HepG2 (cell line): Measurements from ENCODE around the gene SCRG1. TPM values are rescaled to one million over a fixed set of nuclear protein-coding genes. Genes with fewer than 3 reads are reported as not detected.
A peak's percentile ranks its signal among the peaks of the same experiment; 100 is the strongest.

Source experiments
- AKAP8 ChIP-seq: sonication (generic); formaldehyde crosslinking; IDR thresholded peaks from 2 replicates; pipeline ENCODE4 v1.5.1; 2020; ENCODE audit warnings: mild to moderate bottlenecking, missing genetic modification reagents
- ATAD3A ChIP-seq: sonication (generic); formaldehyde crosslinking; IDR thresholded peaks from 2 replicates; pipeline ENCODE4 v1.4.0; 2020; ENCODE audit warnings: missing genetic modification reagents
- CCAR2 ChIP-seq: fragments of 200-400 bp; formaldehyde crosslinking; optimal IDR thresholded peaks from 2 replicates; pipeline ENCODE3; 2018; ENCODE audit warnings: low read depth, mild to moderate bottlenecking, low read length, moderate library complexity
- ELF1 ChIP-seq: sonication (generic); formaldehyde crosslinking; IDR thresholded peaks from 2 replicates; pipeline ENCODE4 v1.4.0; 2020; ENCODE audit warnings: missing genetic modification reagents
- IRF2 ChIP-seq: IDR thresholded peaks from 2 replicates; pipeline ENCODE4 v1.6.1; 2018; ENCODE audit warnings: missing genetic modification reagents, missing compliant biosample characterization
- MZF1 ChIP-seq: sonication (generic); formaldehyde crosslinking; IDR thresholded peaks from 2 replicates; pipeline ENCODE4 v1.8.1; 2023; ENCODE audit warnings: mild to moderate bottlenecking, missing genetic modification reagents, borderline replicate concordance
- NKX3-1 ChIP-seq: sonication (generic); formaldehyde crosslinking; IDR thresholded peaks from 2 replicates; pipeline ENCODE4 v1.5.0; 2020; ENCODE audit warnings: missing genetic modification reagents
- RBM22 ChIP-seq: fragments of 200-400 bp; formaldehyde crosslinking; optimal IDR thresholded peaks from 2 replicates; pipeline ENCODE3; 2017; ENCODE audit warnings: mild to moderate bottlenecking, low read length, moderate library complexity
- RXRA ChIP-seq: sonication (generic); formaldehyde crosslinking; IDR thresholded peaks from 2 replicates; pipeline ENCODE4 v1.5.1; 2020; ENCODE audit warnings: missing genetic modification reagents
- RXRB ChIP-seq: IDR thresholded peaks from 2 replicates; pipeline ENCODE4 v1.6.1; 2016; ENCODE audit warnings: borderline replicate concordance, missing genetic modification reagents, missing compliant biosample characterization
- TGIF2 ChIP-seq: IDR thresholded peaks from 2 replicates; pipeline ENCODE4 v1.6.1; 2016; ENCODE audit warnings: control low read depth, missing compliant biosample characterization
- ZBTB38 ChIP-seq: sonication (generic); formaldehyde crosslinking; IDR thresholded peaks from 2 replicates; pipeline ENCODE4 v1.5.1; 2020; ENCODE audit warnings: mild to moderate bottlenecking, missing genetic modification reagents
- ZFP62 ChIP-seq: sonication (generic); formaldehyde crosslinking; IDR thresholded peaks from 2 replicates; pipeline ENCODE4 v1.4.0; 2020; ENCODE audit warnings: missing genetic modification reagents
- ZNF547 ChIP-seq: sonication (generic); formaldehyde crosslinking; IDR thresholded peaks from 2 replicates; pipeline ENCODE4 v1.5.1; 2020; ENCODE audit warnings: mild to moderate bottlenecking, missing genetic modification reagents
- ZNF672 ChIP-seq: sonication (generic); formaldehyde crosslinking; IDR thresholded peaks from 2 replicates; pipeline ENCODE4 v1.8.1; 2022; ENCODE audit warnings: missing genetic modification reagents
- ZNF761 ChIP-seq: sonication (generic); formaldehyde crosslinking; conservative IDR thresholded peaks from 2 replicates; pipeline ENCODE4 v1.4.0; 2020; ENCODE audit warnings: mild to moderate bottlenecking, missing genetic modification reagents
- ZNF878 ChIP-seq: sonication (generic); formaldehyde crosslinking; IDR thresholded peaks from 2 replicates; pipeline ENCODE4 v1.8.1; 2023; ENCODE audit warnings: mild to moderate bottlenecking, missing genetic modification reagents, moderate library complexity
- polyA plus RNA-seq, 8 experiments: library from polyadenylated mRNA; depleted of rRNA in 3 of 8; stranded (reverse) in 7 of 8; unstranded in 1 of 8; fragments of >200 nt; fragmentation: Illumina TruSeq in 4 of 8; extraction: Trizol in 4 of 8; gene quantifications; 2 replicates each; pipeline versions ENCODE4 v1.2.1 to v1.2.3, GENCODE V29; 2011 to 2016; ENCODE audit warnings: low read depth in 4 of 8, missing spikeins in 1 of 8, mixed read lengths in 1 of 8; ENCODE audit not compliant: insufficient read depth in 1 of 8
- total RNA-seq, 5 experiments: library from RNA; depleted of rRNA; stranded (reverse); fragments of >200 nt; fragmentation: Illumina TruSeq; extraction: Trizol; gene quantifications; 2 replicates each; pipeline ENCODE4 v1.2.3, GENCODE V29; 2016; ENCODE audit warnings: low read depth in 1 of 5
- TF ChIP-seq, protein P1 (sequence below): sonication (generic); formaldehyde crosslinking; conservative IDR thresholded peaks from 2 replicates; pipeline ENCODE4 v1.4.0; 2020; ENCODE audit warnings: mild to moderate bottlenecking, missing genetic modification reagents, moderate library complexity
- TF ChIP-seq, protein P2 (sequence below): sonication (generic); formaldehyde crosslinking; IDR thresholded peaks from 2 replicates; pipeline ENCODE4 v1.4.0; 2020; ENCODE audit warnings: mild to moderate bottlenecking, missing genetic modification reagents
- TF ChIP-seq, protein P3 (sequence below): sonication (generic); formaldehyde crosslinking; IDR thresholded peaks from 2 replicates; pipeline ENCODE4 v1.8.0; 2023; ENCODE audit warnings: mild to moderate bottlenecking, missing genetic modification reagents
- TF ChIP-seq, protein P4 (sequence below): IDR thresholded peaks from 2 replicates; pipeline ENCODE4 v1.6.1; 2016; ENCODE audit warnings: missing compliant biosample characterization, missing genetic modification reagents, borderline replicate concordance

SCRG1 gene
- total and polyA plus RNA-seq, 2 of the 13 experiments (the other 11 are each of a cell fraction or from before 2014, with no cell fraction given), result not detected

DNA sequence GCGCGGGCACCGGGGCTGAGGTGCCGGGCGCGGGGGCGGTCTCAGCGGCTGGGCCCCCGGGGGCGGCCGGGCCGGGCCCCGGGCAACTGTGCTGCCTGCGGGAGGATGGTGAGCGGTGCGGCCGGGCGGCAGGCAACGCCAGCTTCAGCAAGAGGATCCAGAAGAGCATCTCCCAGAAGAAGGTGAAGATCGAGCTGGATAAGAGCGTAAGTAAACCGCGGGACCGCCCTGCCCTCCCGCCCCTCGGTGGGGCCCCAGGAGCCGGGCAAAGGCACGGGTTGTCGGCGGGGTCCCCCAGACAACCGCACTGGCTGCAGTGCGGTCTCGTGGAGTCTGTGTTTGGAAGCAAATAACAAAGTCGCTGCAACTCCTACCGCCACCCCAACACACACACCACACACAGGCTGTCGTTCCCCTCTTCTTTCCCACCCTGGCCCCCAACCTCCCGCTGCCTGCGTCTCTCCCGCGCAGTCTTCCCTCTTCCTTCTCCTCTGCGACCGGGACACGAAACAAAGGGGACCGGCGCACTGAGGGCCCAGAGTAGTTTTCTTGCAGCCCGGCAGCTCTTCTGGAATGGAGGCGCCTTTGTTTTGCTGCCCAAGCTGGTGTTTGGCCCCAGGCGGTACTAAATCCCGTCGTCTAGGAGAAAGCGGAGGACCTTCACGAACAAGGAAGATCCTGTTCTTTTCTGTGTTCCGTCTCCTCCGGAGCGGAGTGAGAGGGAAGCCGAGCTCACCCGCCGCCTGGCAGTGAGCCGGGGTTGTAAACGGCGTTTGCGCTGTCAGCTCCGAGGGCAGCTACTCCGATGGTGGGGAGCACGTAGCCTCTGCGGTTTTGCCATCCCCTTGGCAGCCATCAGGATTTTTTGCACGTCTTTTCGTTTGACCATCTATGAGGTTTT is 27.4 kb downstream of the SCRG1 start (continued):
- TF ChIP-seq, protein P1, sequence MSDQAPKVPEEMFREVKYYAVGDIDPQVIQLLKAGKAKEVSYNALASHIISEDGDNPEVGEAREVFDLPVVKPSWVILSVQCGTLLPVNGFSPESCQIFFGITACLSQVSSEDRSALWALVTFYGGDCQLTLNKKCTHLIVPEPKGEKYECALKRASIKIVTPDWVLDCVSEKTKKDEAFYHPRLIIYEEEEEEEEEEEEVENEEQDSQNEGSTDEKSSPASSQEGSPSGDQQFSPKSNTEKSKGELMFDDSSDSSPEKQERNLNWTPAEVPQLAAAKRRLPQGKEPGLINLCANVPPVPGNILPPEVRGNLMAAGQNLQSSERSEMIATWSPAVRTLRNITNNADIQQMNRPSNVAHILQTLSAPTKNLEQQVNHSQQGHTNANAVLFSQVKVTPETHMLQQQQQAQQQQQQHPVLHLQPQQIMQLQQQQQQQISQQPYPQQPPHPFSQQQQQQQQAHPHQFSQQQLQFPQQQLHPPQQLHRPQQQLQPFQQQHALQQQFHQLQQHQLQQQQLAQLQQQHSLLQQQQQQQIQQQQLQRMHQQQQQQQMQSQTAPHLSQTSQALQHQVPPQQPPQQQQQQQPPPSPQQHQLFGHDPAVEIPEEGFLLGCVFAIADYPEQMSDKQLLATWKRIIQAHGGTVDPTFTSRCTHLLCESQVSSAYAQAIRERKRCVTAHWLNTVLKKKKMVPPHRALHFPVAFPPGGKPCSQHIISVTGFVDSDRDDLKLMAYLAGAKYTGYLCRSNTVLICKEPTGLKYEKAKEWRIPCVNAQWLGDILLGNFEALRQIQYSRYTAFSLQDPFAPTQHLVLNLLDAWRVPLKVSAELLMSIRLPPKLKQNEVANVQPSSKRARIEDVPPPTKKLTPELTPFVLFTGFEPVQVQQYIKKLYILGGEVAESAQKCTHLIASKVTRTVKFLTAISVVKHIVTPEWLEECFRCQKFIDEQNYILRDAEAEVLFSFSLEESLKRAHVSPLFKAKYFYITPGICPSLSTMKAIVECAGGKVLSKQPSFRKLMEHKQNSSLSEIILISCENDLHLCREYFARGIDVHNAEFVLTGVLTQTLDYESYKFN, result no peak
- peak; percentile 51; the same call in 1 of the 2 replicates for TF ChIP-seq TGIF2
- no peak for TF ChIP-seq ATAD3A
- 0 out of 2 replicates have a peak, but pooled peaks have one; percentile 22 for TF ChIP-seq RXRA
- TF ChIP-seq ELF1, result 0 out of 2 replicates have a peak, but pooled peaks have one; percentile 12
- TF ChIP-seq RBM22, result no peak
- TF ChIP-seq ZFP62 (CRISPR knock-in tag), result no peak
- TF ChIP-seq MZF1 (CRISPR knock-in tag), result no peak
- TF ChIP-seq ZNF672 (CRISPR knock-in tag), result no peak
- TF ChIP-seq ZBTB38 (CRISPR knock-in tag), result no peak
- TF ChIP-seq ZNF547, result no peak
- TF ChIP-seq, protein P2, sequence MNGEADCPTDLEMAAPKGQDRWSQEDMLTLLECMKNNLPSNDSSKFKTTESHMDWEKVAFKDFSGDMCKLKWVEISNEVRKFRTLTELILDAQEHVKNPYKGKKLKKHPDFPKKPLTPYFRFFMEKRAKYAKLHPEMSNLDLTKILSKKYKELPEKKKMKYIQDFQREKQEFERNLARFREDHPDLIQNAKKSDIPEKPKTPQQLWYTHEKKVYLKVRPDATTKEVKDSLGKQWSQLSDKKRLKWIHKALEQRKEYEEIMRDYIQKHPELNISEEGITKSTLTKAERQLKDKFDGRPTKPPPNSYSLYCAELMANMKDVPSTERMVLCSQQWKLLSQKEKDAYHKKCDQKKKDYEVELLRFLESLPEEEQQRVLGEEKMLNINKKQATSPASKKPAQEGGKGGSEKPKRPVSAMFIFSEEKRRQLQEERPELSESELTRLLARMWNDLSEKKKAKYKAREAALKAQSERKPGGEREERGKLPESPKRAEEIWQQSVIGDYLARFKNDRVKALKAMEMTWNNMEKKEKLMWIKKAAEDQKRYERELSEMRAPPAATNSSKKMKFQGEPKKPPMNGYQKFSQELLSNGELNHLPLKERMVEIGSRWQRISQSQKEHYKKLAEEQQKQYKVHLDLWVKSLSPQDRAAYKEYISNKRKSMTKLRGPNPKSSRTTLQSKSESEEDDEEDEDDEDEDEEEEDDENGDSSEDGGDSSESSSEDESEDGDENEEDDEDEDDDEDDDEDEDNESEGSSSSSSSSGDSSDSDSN, result peak; percentile 90
- no peak for TF ChIP-seq CCAR2
- TF ChIP-seq IRF2 (CRISPR knock-in tag), result 0 out of 2 replicates have a peak, but pooled peaks have one; percentile 31
- TF ChIP-seq, protein P3, sequence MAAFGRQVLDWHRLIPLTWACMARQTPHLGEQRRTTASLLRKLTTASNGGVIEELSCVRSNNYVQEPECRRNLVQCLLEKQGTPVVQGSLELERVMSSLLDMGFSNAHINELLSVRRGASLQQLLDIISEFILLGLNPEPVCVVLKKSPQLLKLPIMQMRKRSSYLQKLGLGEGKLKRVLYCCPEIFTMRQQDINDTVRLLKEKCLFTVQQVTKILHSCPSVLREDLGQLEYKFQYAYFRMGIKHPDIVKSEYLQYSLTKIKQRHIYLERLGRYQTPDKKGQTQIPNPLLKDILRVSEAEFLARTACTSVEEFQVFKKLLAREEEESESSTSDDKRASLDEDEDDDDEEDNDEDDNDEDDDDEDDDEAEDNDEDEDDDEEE (CRISPR knock-in tag), result no peak
- TF ChIP-seq ZNF761, result 0 out of 2 replicates have a peak, but pooled peaks have one; percentile 51
- TF ChIP-seq AKAP8 (CRISPR knock-in tag), result no peak
- TF ChIP-seq, protein P4, sequence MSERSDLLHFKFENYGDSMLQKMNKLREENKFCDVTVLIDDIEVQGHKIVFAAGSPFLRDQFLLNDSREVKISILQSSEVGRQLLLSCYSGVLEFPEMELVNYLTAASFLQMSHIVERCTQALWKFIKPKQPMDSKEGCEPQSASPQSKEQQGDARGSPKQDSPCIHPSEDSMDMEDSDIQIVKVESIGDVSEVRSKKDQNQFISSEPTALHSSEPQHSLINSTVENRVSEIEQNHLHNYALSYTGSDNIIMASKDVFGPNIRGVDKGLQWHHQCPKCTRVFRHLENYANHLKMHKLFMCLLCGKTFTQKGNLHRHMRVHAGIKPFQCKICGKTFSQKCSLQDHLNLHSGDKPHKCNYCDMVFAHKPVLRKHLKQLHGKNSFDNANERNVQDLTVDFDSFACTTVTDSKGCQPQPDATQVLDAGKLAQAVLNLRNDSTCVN, result 0 out of 2 replicates have a peak, but pooled peaks have one; percentile 36
- TF ChIP-seq ZNF878 (CRISPR knock-in tag), result 0 out of 2 replicates have a peak, but pooled peaks have one; percentile 17
- TF ChIP-seq RXRB (CRISPR knock-in tag), result no peak
- TF ChIP-seq NKX3-1 (CRISPR knock-in tag), result no peak; the same call in 1 of the 2 replicates
